GM12878 (cell line): ENCODE measurements around the gene SLC47A2. TPM values are rescaled to one million over a fixed set of nuclear protein-coding genes. Genes with fewer than 3 reads are reported as not detected.

Source experiments
- ATAC-seq: fragments of 200-7000 bp; cut with Tn5 transposase; 3 replicates; pipeline ENCODE4 v1.9.1; 2020; ENCODE audit warnings: mild to moderate bottlenecking, moderate library complexity
- BruUV-seq: library from RNA; stranded (reverse); fragments of 400-500 nt; replicated peaks from 2 replicates; lab custom pipeline; 2021; lab: Mats Ljungman, UMichigan
- CTCF ChIA-PET: fragments of 300-600 bp; sonication (Branson Sonifier 250); formaldehyde crosslinking; extraction: SDS; loops from one replicate; lab custom pipeline; 2021; ENCODE audit warnings: inconsistent platforms; lab: Yijun Ruan, JAX
- POLR2A ChIA-PET: fragments of 350-600 bp; formaldehyde crosslinking; extraction: SDS; loops from one replicate; lab custom pipeline; 2021; ENCODE audit warnings: inconsistent platforms; lab: Charles Lee
- RAD21 ChIA-PET: fragments of 300-600 bp; sonication (Branson Sonifier 250); formaldehyde crosslinking; loops from one replicate; lab custom pipeline; 2023; ENCODE audit warnings: antibody characterized with exemption; ENCODE audit not compliant: unreplicated experiment; lab: Charles Lee
- SMC1A ChIA-PET: fragments of 300-600 bp; sonication (Branson Sonifier 250); formaldehyde crosslinking; loops from one replicate; lab custom pipeline; 2023; ENCODE audit not compliant: unreplicated experiment, uncharacterized antibody; lab: Charles Lee
- DNase-seq: peaks from one replicate; pipeline ENCODE4 v3.0.0-alpha.2; 2011; ENCODE audit warnings: low read depth, low spot score
- FAIRE-seq: peaks from 3 replicates; lab custom pipeline; 2011; peaks lifted over from hg19 to GRCh38; lab: Jason Lieb, UNC
- H2AFZ ChIP-seq: 2 replicates; pipeline ENCODE4 v1.6.0; 2011; ENCODE audit warnings: low read depth, low read length, control low read depth; ENCODE audit not compliant: control insufficient read depth
- H3K27ac ChIP-seq: 2 replicates; pipeline ENCODE4 v1.5.1; 2011; ENCODE audit warnings: control low read depth; ENCODE audit not compliant: control insufficient read depth, insufficient read depth
- H3K27me3 ChIP-seq, 2 experiments: replicated peaks in 1 of 2; 2 replicates each; pipeline versions ENCODE4 v1.6.0 to v1.6.1; 2011; ENCODE audit warnings: low read length in 1 of 2; ENCODE audit not compliant: control insufficient read depth in 2 of 2, insufficient read depth in 2 of 2
- H3K36me3 ChIP-seq, 2 experiments: 2 replicates each; pipeline ENCODE4 v1.5.1; 2011; ENCODE audit warnings: low read length in 1 of 2; ENCODE audit not compliant: control insufficient read depth in 2 of 2, insufficient read depth in 2 of 2
- H3K4me1 ChIP-seq: 2 replicates; pipeline ENCODE4 v1.6.1; 2011; ENCODE audit warnings: mild to moderate bottlenecking, low read length, moderate library complexity, mixed read lengths; ENCODE audit not compliant: control insufficient read depth, insufficient read depth
- H3K4me2 ChIP-seq: 2 replicates; pipeline ENCODE4 v1.6.0; 2011; ENCODE audit warnings: control low read depth; ENCODE audit not compliant: control insufficient read depth, insufficient read depth
- H3K4me3 ChIP-seq: fragments of 200-600 bp; sonication (generic); 2 replicates; pipeline ENCODE4 v1.5.1; 2016
- H3K79me2 ChIP-seq: 2 replicates; pipeline ENCODE4 v1.6.0; 2011; ENCODE audit warnings: low read length; ENCODE audit not compliant: control insufficient read depth, insufficient read depth
- H3K9ac ChIP-seq: 2 replicates; pipeline ENCODE4 v1.8.0; 2011; ENCODE audit warnings: low read length, control low read depth, mixed read lengths; ENCODE audit not compliant: control insufficient read depth, insufficient read depth
- H3K9me3 ChIP-seq: replicated peaks from 3 replicates; pipeline ENCODE4 v1.5.1; 2011; ENCODE audit warnings: mild to moderate bottlenecking, low read length; ENCODE audit not compliant: control insufficient read depth, insufficient read depth
- H4K20me1 ChIP-seq: 2 replicates; pipeline ENCODE4 v1.6.0; 2011; ENCODE audit not compliant: control insufficient read depth, insufficient read depth
- ATF7 ChIP-seq: fragments of 450-650 bp; IDR thresholded peaks from 2 replicates; pipeline ENCODE4 v1.6.1; 2016; ENCODE audit warnings: low read depth, mild to moderate bottlenecking
- CBFB ChIP-seq: IDR thresholded peaks from 2 replicates; pipeline ENCODE4 v1.6.1; 2016; ENCODE audit warnings: antibody characterized with exemption, low read depth
- EGR1 ChIP-seq, 2 experiments: IDR thresholded peaks; 1 replicate in 1 of 2; 2 replicates in 1 of 2; pipeline ENCODE4 v1.6.1; 2011 to 2012; ENCODE audit warnings: low read depth in 2 of 2, low read length in 2 of 2, borderline replicate concordance in 1 of 2, mild to moderate bottlenecking in 1 of 2, moderate library complexity in 1 of 2
- LARP7 ChIP-seq: fragments of 450-650 bp; IDR thresholded peaks from 2 replicates; pipeline ENCODE4 v1.6.1; 2017; ENCODE audit warnings: mild to moderate bottlenecking
- MYB ChIP-seq: fragments of 150-350 bp; IDR thresholded peaks from 2 replicates; pipeline ENCODE4 v1.6.1; 2014; ENCODE audit warnings: mild to moderate bottlenecking, low read depth, low read length, borderline replicate concordance
- NFXL1 ChIP-seq: fragments of 450-650 bp; IDR thresholded peaks from 2 replicates; pipeline ENCODE4 v1.6.1; 2017; ENCODE audit warnings: antibody characterized with exemption, mild to moderate bottlenecking, borderline replicate concordance
- RBBP5 ChIP-seq: fragments of 200-600 bp; sonication (generic); conservative IDR thresholded peaks from 2 replicates; pipeline ENCODE4 v1.6.1; 2016
- RCOR1 ChIP-seq: conservative IDR thresholded peaks from 2 replicates; pipeline ENCODE4 v1.6.1; 2012; ENCODE audit warnings: low read depth, low read length, improper control_type of control experiment
- SUZ12 ChIP-seq: fragments of 200-600 bp; sonication (generic); IDR thresholded peaks from one replicate; pipeline ENCODE4 v1.6.1; 2018; ENCODE audit warnings: antibody characterized with exemption, mild to moderate bottlenecking; ENCODE audit not compliant: unreplicated experiment
- TBL1XR1 ChIP-seq: IDR thresholded peaks from 2 replicates; pipeline ENCODE4 v1.6.1; 2012; ENCODE audit warnings: low read depth, low read length, improper control_type of control experiment
- ZNF217 ChIP-seq: fragments of 450-650 bp; IDR thresholded peaks from 2 replicates; pipeline ENCODE4 v1.6.1; 2017; ENCODE audit warnings: antibody characterized with exemption, mild to moderate bottlenecking
- WGBS: methylation state at CpG from one replicate; pipeline ENCODE4 v1.1.6; 2016; ENCODE audit warnings: low lambda C conversion rate; ENCODE audit not compliant: insufficient replicate concordance, insufficient coverage; ENCODE audit errors: missing lambda C conversion rate; 5-methylcytosine and 5-hydroxymethylcytosine counted together
- in situ Hi-C: fragments of 300-500 bp; cut with MboI; formaldehyde crosslinking; loops from 9 replicates; pipeline ENCODE4 v1.14.3; 2018; ENCODE audit warnings: mixed read lengths
- intact Hi-C: fragments of 100-400 bp; cut with micrococcal nuclease; formaldehyde crosslinking; loops from one replicate; pipeline ENCODE4 v1.14.2; 2022; ENCODE audit not compliant: unreplicated experiment
- polyA plus RNA-seq, 11 experiments: library from polyadenylated mRNA; depleted of rRNA in 4 of 11; unstranded in 6 of 11; stranded (reverse) in 5 of 11; fragments of >200 nt; fragmentation: Nextera tagmentation in 4 of 11; fragmentation: Illumina TruSeq in 1 of 11; extraction: Ambion mirVana in 4 of 11; extraction: Trizol in 1 of 11; gene quantifications; 1 replicate in 1 of 11; 2 replicates in 10 of 11; pipeline versions ENCODE4 v1.2.1 to v1.2.3, GENCODE V29; 2011 to 2016; ENCODE audit warnings: inconsistent platforms in 2 of 11, missing spikeins in 2 of 11, low read depth in 1 of 11
- total RNA-seq, 4 experiments: library from RNA; depleted of rRNA in 3 of 4; stranded (reverse); fragments of >200 nt in 3 of 4; fragmentation: Illumina TruSeq in 1 of 4; extraction: Trizol in 1 of 4; gene quantifications; 2 replicates each; pipeline versions ENCODE4 v1.2.1 to v1.2.3, GENCODE V29; 2013 to 2021
- TF ChIP-seq, protein P1 (sequence below): fragments of 450-650 bp; IDR thresholded peaks from 2 replicates; pipeline ENCODE4 v1.6.1; 2018; ENCODE audit warnings: borderline replicate concordance, mild to moderate bottlenecking; ENCODE audit not compliant: partially characterized antibody
- TF ChIP-seq, protein P2 (sequence below): fragments of 450-650 bp; IDR thresholded peaks from 2 replicates; pipeline ENCODE4 v1.6.1; 2016; ENCODE audit warnings: mild to moderate bottlenecking
- TF ChIP-seq, protein P3 (sequence below): IDR thresholded peaks from 2 replicates; pipeline ENCODE4 v1.6.1; 2012; ENCODE audit warnings: low read depth, low read length, improper control_type of control experiment
- TF ChIP-seq, protein P4 (sequence below): fragments of 150-350 bp; IDR thresholded peaks from 2 replicates; pipeline ENCODE4 v1.6.1; 2014; ENCODE audit warnings: mild to moderate bottlenecking, low read depth, low read length

SLC47A2 gene
- total and polyA plus RNA-seq, 10 of the 15 experiments (the other 5 are each of a cell fraction or from before 2014, with no cell fraction given), result not detected

DNA sequence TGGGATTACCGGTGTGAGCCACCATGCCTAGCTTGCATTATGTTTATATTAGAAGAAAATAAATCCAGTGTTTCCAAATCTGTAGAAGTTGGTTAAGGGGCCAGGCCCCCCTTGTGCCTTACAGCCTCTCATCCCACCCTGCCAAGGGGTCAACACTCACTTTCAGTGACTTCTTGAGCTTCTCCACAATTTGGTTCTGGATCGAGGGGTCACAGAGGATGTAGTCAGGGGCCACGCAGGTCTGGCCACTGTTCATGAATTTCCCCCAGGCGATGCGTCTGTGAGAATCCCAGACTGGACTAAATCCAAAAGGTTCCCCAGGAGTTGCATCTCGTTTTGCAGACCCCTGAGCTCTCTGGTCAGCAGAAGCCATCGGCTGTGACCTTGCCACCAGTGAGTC lies 24.5 kb upstream of the SLC47A2 start:
- RAD21 ChIA-PET, result no interaction called here
- no peaks in the 10 kb centered on the region for H3K79me2 ChIP-seq
- in situ Hi-C loops (no loop called here), intact Hi-C loops (no loop called here)
- CTCF ChIA-PET, result interaction anchor here (0.9 kb wide), 1 partner anchor 11 kb away, joined by 3 read pairs; no protein-coding TSS in a partner anchor
- H3K4me1 ChIP-seq, result no peaks in the 10 kb centered on the region
- no peaks in the 10 kb centered on the region for H4K20me1 ChIP-seq
- H3K27ac ChIP-seq, result no peak overlapping the region
- H3K4me3 ChIP-seq, result no peak overlapping the region
- ATAC-seq (no peak), DNase-seq (no peak)
- 41% methylated on average over 7 of the region's 7 CpGs for WGBS
- no peak overlapping the region for H2AFZ ChIP-seq
- no peaks in the 10 kb centered on the region for H3K36me3 ChIP-seq
- no TSS peak for BruUV-seq
- TF ChIP-seq TBL1XR1, result no peak
- TF ChIP-seq, protein P1, sequence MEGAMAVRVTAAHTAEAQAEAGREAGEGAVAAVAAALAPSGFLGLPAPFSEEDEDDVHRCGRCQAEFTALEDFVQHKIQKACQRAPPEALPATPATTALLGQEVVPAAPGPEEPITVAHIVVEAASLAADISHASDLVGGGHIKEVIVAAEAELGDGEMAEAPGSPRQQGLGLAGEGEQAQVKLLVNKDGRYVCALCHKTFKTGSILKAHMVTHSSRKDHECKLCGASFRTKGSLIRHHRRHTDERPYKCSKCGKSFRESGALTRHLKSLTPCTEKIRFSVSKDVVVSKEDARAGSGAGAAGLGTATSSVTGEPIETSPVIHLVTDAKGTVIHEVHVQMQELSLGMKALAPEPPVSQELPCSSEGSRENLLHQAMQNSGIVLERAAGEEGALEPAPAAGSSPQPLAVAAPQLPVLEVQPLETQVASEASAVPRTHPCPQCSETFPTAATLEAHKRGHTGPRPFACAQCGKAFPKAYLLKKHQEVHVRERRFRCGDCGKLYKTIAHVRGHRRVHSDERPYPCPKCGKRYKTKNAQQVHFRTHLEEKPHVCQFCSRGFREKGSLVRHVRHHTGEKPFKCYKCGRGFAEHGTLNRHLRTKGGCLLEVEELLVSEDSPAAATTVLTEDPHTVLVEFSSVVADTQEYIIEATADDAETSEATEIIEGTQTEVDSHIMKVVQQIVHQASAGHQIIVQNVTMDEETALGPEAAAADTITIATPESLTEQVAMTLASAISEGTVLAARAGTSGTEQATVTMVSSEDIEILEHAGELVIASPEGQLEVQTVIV, result no peak
- TF ChIP-seq RCOR1, result no peak
- no peak for TF ChIP-seq EGR1 (IDR thresholded peaks at IDR 0.05; ENCODE audit: borderline replicate concordance in 1 of 2, low read depth in 2 of 2, low read length in 2 of 2)
- no peak for TF ChIP-seq NFXL1
- TF ChIP-seq CBFB, result no peak
- TF ChIP-seq MYB, result no peak
- TF ChIP-seq ATF7, result no peak
- no peak for TF ChIP-seq RBBP5
- TF ChIP-seq, protein P2, sequence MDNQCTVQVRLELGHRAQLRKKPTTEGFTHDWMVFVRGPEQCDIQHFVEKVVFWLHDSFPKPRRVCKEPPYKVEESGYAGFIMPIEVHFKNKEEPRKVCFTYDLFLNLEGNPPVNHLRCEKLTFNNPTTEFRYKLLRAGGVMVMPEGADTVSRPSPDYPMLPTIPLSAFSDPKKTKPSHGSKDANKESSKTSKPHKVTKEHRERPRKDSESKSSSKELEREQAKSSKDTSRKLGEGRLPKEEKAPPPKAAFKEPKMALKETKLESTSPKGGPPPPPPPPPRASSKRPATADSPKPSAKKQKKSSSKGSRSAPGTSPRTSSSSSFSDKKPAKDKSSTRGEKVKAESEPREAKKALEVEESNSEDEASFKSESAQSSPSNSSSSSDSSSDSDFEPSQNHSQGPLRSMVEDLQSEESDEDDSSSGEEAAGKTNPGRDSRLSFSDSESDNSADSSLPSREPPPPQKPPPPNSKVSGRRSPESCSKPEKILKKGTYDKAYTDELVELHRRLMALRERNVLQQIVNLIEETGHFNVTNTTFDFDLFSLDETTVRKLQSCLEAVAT, result no peak
- TF ChIP-seq LARP7, result no peak
- TF ChIP-seq ZNF217, result no peak
- no peak for TF ChIP-seq SUZ12
- TF ChIP-seq, protein P3, sequence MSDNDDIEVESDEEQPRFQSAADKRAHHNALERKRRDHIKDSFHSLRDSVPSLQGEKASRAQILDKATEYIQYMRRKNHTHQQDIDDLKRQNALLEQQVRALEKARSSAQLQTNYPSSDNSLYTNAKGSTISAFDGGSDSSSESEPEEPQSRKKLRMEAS, result no peak
- TF ChIP-seq, protein P4, sequence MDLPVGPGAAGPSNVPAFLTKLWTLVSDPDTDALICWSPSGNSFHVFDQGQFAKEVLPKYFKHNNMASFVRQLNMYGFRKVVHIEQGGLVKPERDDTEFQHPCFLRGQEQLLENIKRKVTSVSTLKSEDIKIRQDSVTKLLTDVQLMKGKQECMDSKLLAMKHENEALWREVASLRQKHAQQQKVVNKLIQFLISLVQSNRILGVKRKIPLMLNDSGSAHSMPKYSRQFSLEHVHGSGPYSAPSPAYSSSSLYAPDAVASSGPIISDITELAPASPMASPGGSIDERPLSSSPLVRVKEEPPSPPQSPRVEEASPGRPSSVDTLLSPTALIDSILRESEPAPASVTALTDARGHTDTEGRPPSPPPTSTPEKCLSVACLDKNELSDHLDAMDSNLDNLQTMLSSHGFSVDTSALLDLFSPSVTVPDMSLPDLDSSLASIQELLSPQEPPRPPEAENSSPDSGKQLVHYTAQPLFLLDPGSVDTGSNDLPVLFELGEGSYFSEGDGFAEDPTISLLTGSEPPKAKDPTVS, result no peak
- TF ChIP-seq, all 136 proteins: peak for 0
- H3K4me2 ChIP-seq, result no peak overlapping the region
- H3K9me3 ChIP-seq, result no peaks in the 10 kb centered on the region
- SMC1A ChIA-PET, result no interaction called here
- H3K27me3 ChIP-seq, result no peaks in the 10 kb centered on the region
- no peak for FAIRE-seq
- POLR2A ChIA-PET, result no interaction called here
- no peak overlapping the region for H3K9ac ChIP-seq
